ENCODE measurements around the gene PEX5L.

GRCh38 chr3:180048840-180049239 lies 12.1 kb upstream of the PEX5L start:
- TF ChIP-seq POLR2A (IDR thresholded peaks at IDR 0.05; ENCODE audit: low read depth, low read length) = no peak
- TF ChIP-seq POLR2AphosphoS5 (IDR thresholded peaks at IDR 0.05; ENCODE audit: low read depth, low read length) = no peak
- TF ChIP-seq TAF1 (IDR thresholded peaks at IDR 0.05; ENCODE audit: borderline replicate concordance, low read depth, low read length) = no peak
